HFF-Myc (cell line): ENCODE data around the gene LAMTOR4.

Experiments used
- DNase-seq: peaks from one replicate; pipeline ENCODE4 v3.0.0-alpha.2; 2011; ENCODE audit warnings: low read depth; ENCODE audit errors: extremely low read depth
- H3K4me3 ChIP-seq: replicated peaks from 2 replicates; pipeline ENCODE4 v1.5.1; 2011; ENCODE audit warnings: low read depth, mild to moderate bottlenecking, control low read depth, low read length
- CTCF ChIP-seq: IDR thresholded peaks from 2 replicates; pipeline ENCODE4 v1.5.1; 2012; ENCODE audit warnings: mild to moderate bottlenecking, low read depth, low read length, control low read depth; ENCODE audit errors: missing control alignments

LAMTOR4 gene

GRCh38 chr7:100167912-100168323, 19.2 kb downstream of the LAMTOR4 start:
- no peak for DNase-seq
- no peak for TF ChIP-seq CTCF
- H3K4me3 ChIP-seq = peak overlapping the region; percentile 41

DNA sequence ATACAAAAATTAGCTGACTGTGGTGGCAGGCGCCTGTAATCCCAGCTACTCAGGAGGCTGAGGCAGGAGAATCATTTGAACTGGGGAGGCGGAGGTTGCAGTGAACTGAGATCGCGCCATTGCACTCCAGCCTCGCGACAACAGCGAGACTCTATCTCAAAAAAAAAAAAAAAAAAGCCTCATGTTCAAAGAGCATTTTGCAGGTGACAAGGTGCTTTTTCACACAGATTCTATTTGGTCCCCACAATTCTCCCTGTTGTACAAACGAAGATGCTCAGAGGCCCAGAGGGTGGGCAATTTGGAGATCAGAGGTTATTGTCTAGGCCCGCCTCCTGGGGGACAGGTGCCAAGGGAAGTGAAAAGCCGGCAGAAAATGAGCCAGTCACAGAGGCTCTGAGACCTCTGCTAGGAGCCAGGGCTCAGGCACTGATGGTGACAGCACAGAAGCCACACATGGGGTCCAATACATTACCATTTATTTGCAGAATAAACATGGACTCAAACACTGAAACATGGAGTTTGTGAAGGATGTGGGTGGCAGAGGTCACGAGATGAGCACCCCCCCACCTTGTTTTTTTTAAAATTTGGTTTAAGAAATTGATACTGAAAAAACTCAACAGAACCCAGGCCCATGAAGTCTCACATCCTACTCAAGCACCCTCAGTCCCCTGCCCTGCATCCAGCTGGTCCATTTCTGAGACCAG, 20.6 kb downstream of the LAMTOR4 start:
- no peak for DNase-seq
- TF ChIP-seq CTCF = no peak
- H3K4me3 ChIP-seq = no peak overlapping the region

- no peak for DNase-seq
- TF ChIP-seq CTCF = no peak
- H3K4me3 ChIP-seq = no peak overlapping the region
These were observed 21.6 kb downstream of the LAMTOR4 start for GRCh38 chr7:100170101-100170897.

- no peak overlapping the region for H3K4me3 ChIP-seq
- TF ChIP-seq CTCF = no peak
- no peak for DNase-seq
These were observed 22.5 kb downstream of the LAMTOR4 start for GRCh38 chr7:100171087-100171681.

DNA sequence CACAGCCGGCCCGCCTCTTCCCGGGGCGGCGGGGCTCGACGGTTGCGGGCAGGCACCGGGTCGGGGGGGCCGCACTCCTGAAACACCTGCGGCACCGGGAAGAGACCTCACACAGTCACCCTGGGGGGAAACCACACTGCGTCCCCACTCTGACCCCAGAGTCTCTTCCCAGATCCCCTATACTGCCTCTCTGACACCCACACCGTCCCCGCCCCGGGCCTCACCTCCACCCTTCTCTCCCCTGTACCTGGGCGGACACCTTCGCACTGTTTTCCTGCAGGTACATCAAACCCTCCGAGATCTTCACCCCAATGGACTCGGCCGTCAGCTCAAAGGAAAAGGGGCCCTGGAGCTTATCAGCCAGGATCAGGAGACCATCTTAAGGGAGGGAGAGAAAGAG, 23.1 kb downstream of the LAMTOR4 start:
- DNase-seq = no peak
- no peak overlapping the region for H3K4me3 ChIP-seq
- TF ChIP-seq CTCF = no peak

DNA sequence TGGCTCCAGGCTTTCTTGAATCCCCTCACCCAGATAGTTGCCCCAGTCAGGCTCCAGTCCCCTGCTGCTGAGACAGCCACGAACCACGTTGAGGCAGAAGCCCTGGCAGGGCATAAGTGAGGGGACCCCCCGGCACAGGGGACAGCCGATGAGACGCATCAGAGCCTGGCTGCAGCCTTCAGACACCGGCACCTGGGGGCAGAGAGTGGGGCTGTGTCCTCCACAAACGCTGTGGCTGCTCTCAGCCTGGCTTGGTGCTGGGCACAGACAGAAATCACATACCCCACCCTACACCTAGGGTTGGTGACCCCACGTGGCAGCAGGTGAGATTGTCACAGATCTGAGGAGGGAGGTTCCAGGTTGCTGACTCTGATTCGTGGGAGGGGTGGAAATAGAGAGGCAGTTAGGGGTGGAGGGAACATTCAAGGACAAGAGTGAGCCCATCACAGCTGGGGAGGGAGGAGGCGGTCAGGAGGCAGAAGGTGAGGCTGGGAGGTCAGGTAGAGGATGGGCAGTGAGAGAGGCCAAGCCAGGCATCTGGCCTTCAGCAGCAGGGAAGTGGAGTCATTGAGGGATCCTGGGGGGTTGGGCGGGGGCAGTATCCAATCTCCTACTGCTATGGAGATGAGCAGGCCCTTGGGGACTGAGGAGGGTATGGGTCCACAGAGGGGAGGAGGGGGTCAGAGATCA, 25.2 kb downstream of the LAMTOR4 start:
- no peak for DNase-seq
- TF ChIP-seq CTCF = no peak
- no peak overlapping the region for H3K4me3 ChIP-seq
